H1 (cell line): ENCODE data around the gene ZNF462. TPM values are rescaled to one million over a fixed set of nuclear protein-coding genes. Genes with fewer than 3 reads are reported as not detected.

Experiments used
- CTCF ChIA-PET: fragments of 300-600 bp; sonication (Branson Sonifier 250); formaldehyde crosslinking; loops from one replicate; lab custom pipeline; 2021; ENCODE audit not compliant: partially characterized antibody; lab: Charles Lee
- POLR2A ChIA-PET: fragments of 300-600 bp; sonication (Branson Sonifier 250); formaldehyde crosslinking; loops from one replicate; lab custom pipeline; 2021; ENCODE audit warnings: inconsistent platforms; ENCODE audit not compliant: partially characterized antibody; lab: Charles Lee
- DNase-seq, 2 experiments: peaks; one replicate each; pipeline versions ENCODE4 v3.0.0 to v3.0.0-alpha.2; 2010 to 2022; ENCODE audit warnings: low spot score in 2 of 2, low read depth in 1 of 2, mixed read lengths in 1 of 2
- FAIRE-seq: peaks from 2 replicates; lab custom pipeline; 2011; peaks lifted over from hg19 to GRCh38; lab: Jason Lieb, UNC
- H2AFZ ChIP-seq: 2 replicates; pipeline ENCODE4 v1.8.1; 2012; ENCODE audit warnings: low read length, inconsistent platforms
- H2AK5ac ChIP-seq: 2 replicates; pipeline ENCODE4 v1.6.1; 2013; ENCODE audit warnings: low read depth, low read length
- H2BK120ac ChIP-seq: replicated peaks from 2 replicates; pipeline ENCODE3; 2013; ENCODE audit warnings: low read depth, low read length, inconsistent platforms
- H2BK12ac ChIP-seq: 2 replicates; pipeline ENCODE4 v1.6.1; 2013; ENCODE audit warnings: low read depth, low read length
- H2BK15ac ChIP-seq: 2 replicates; pipeline ENCODE4 v1.6.1; 2013; ENCODE audit warnings: low read length
- H2BK20ac ChIP-seq: 2 replicates; pipeline ENCODE4 v1.6.1; 2013; ENCODE audit warnings: low read length
- H2BK5ac ChIP-seq: 2 replicates; pipeline ENCODE4 v1.6.1; 2013; ENCODE audit warnings: low read depth, low read length
- H3K14ac ChIP-seq: 2 replicates; pipeline ENCODE4 v1.6.1; 2013; ENCODE audit warnings: inconsistent platforms; ENCODE audit not compliant: insufficient read length
- H3K18ac ChIP-seq: 2 replicates; pipeline ENCODE4 v1.6.1; 2013; ENCODE audit warnings: low read length; ENCODE audit errors: extremely low read depth
- H3K23ac ChIP-seq: 2 replicates; pipeline ENCODE4 v1.6.1; 2013; ENCODE audit warnings: inconsistent platforms; ENCODE audit not compliant: insufficient read length
- H3K23me2 ChIP-seq: 2 replicates; pipeline ENCODE4 v1.6.1; 2013; ENCODE audit warnings: low read depth, low read length
- H3K27ac ChIP-seq: 2 replicates; pipeline ENCODE4 v1.6.1; 2011; ENCODE audit warnings: low read depth, low read length, inconsistent platforms
- H3K27me3 ChIP-seq, 4 experiments: replicated peaks in 1 of 4; 1 replicate in 1 of 4; 2 replicates in 3 of 4; pipeline versions ENCODE4 v1.6.1 to v1.8.1; 2011 to 2013; ENCODE audit warnings: low read length in 3 of 4, mild to moderate bottlenecking in 3 of 4, inconsistent platforms in 2 of 4, mixed read lengths in 2 of 4, moderate library complexity in 1 of 4; ENCODE audit not compliant: control insufficient read depth in 3 of 4, insufficient read depth in 3 of 4; ENCODE audit errors: extremely low read depth in 1 of 4
- H3K36me3 ChIP-seq, 4 experiments: 2 replicates each; pipeline versions ENCODE4 v1.6.1 to v1.8.1; 2011 to 2013; ENCODE audit warnings: mild to moderate bottlenecking in 4 of 4, low read length in 3 of 4, moderate library complexity in 2 of 4, control low read depth in 1 of 4, inconsistent platforms in 1 of 4; ENCODE audit not compliant: insufficient read depth in 4 of 4, control insufficient read depth in 2 of 4
- H3K4ac ChIP-seq: replicated peaks from 2 replicates; pipeline ENCODE3; 2013; ENCODE audit warnings: low read length, low read depth, mixed read lengths, inconsistent platforms; ENCODE audit not compliant: insufficient read length
- H3K4me1 ChIP-seq, 4 experiments: replicated peaks in 1 of 4; 1 replicate in 1 of 4; 2 replicates in 3 of 4; pipeline versions ENCODE4 v1.6.1 to v1.8.1; 2011 to 2013; ENCODE audit warnings: low read length in 3 of 4, inconsistent platforms in 2 of 4, mixed read lengths in 1 of 4; ENCODE audit not compliant: insufficient read depth in 4 of 4, control insufficient read depth in 3 of 4
- H3K4me2 ChIP-seq, 2 experiments: 2 replicates each; pipeline versions ENCODE4 v1.6.1 to v1.8.1; 2011 to 2013; ENCODE audit warnings: low read depth in 2 of 2, low read length in 2 of 2, control low read depth in 1 of 2, inconsistent platforms in 1 of 2, mild to moderate bottlenecking in 1 of 2; ENCODE audit not compliant: insufficient read depth in 1 of 2
- H3K4me3 ChIP-seq, 4 experiments: fragments of 200-600, 300-600 bp in 1 of 4; sonication (generic), shearing (Covaris generic), sonication (Bioruptor Twin) in 1 of 4; 2 replicates each; pipeline versions ENCODE4 v1.5.1 to v1.8.1; 2011 to 2016; ENCODE audit warnings: low read length in 4 of 4, low read depth in 3 of 4, control low read depth in 2 of 4, inconsistent platforms in 2 of 4, mild to moderate bottlenecking in 2 of 4, mixed read lengths in 1 of 4, moderate library complexity in 1 of 4; ENCODE audit not compliant: insufficient read depth in 2 of 4; ENCODE audit errors: extremely low read depth in 1 of 4
- H3K56ac ChIP-seq: replicated peaks from 2 replicates; pipeline ENCODE3; 2013; ENCODE audit warnings: low read depth, mild to moderate bottlenecking, mixed read lengths, low read length, inconsistent platforms; ENCODE audit not compliant: insufficient read length
- H3K79me1 ChIP-seq: 2 replicates; pipeline ENCODE4 v1.6.1; 2013; ENCODE audit warnings: low read depth, low read length, control low read depth
- H3K79me2 ChIP-seq, 2 experiments: 2 replicates each; pipeline versions ENCODE4 v1.6.1 to v1.8.1; 2012 to 2013; ENCODE audit warnings: low read length in 2 of 2, mild to moderate bottlenecking in 2 of 2, inconsistent platforms in 1 of 2; ENCODE audit not compliant: insufficient read depth in 2 of 2, control insufficient read depth in 1 of 2
- H3K9ac ChIP-seq, 4 experiments: replicated peaks in 1 of 4; 1 replicate in 1 of 4; 2 replicates in 3 of 4; pipeline versions ENCODE4 v1.6.1 to v1.8.1; 2011 to 2013; ENCODE audit warnings: low read depth in 3 of 4, low read length in 3 of 4, control low read depth in 2 of 4, mild to moderate bottlenecking in 2 of 4, moderate library complexity in 2 of 4, inconsistent platforms in 1 of 4; ENCODE audit errors: extremely low read depth in 1 of 4
- H3K9me3 ChIP-seq, 2 experiments: 2 replicates each; pipeline versions ENCODE4 v1.6.1 to v1.8.1; 2012 to 2013; ENCODE audit warnings: mild to moderate bottlenecking in 2 of 2, moderate library complexity in 2 of 2, control low read depth in 1 of 2, inconsistent platforms in 1 of 2, low read depth in 1 of 2, low read length in 1 of 2, mixed read lengths in 1 of 2; ENCODE audit not compliant: insufficient read depth in 2 of 2
- H4K20me1 ChIP-seq, 2 experiments: replicated peaks in 1 of 2; 2 replicates each; pipeline versions ENCODE3 to v1.8.1; 2011 to 2013; ENCODE audit warnings: inconsistent platforms in 2 of 2, low read length in 2 of 2, mild to moderate bottlenecking in 1 of 2; ENCODE audit not compliant: insufficient read depth in 2 of 2, control insufficient read depth in 1 of 2
- H4K5ac ChIP-seq: 2 replicates; pipeline ENCODE4 v1.6.1; 2013; ENCODE audit warnings: low read length, low read depth, mixed read lengths, inconsistent platforms; ENCODE audit not compliant: insufficient read length
- H4K8ac ChIP-seq: 2 replicates; pipeline ENCODE4 v1.8.0; 2013; ENCODE audit warnings: mild to moderate bottlenecking, moderate library complexity, low read length, inconsistent platforms; ENCODE audit not compliant: insufficient read depth; ENCODE audit errors: extremely low read depth
- H4K91ac ChIP-seq: replicated peaks from 2 replicates; pipeline ENCODE3; 2013; ENCODE audit warnings: low read length, mixed read lengths, inconsistent platforms; ENCODE audit not compliant: insufficient read length
- TAF7 ChIP-seq: optimal IDR thresholded peaks from 2 replicates; pipeline ENCODE3; 2011; ENCODE audit warnings: low read depth, mild to moderate bottlenecking, inconsistent platforms, low read length, moderate library complexity, borderline replicate concordance
- WGBS, 2 experiments: shearing (Covaris generic) in 1 of 2; methylation state at CpG; one replicate each; pipeline versions ENCODE4 v1.1.6 to v1.1.7; 2013 to 2015; ENCODE audit warnings: low lambda C conversion rate in 2 of 2, mixed read lengths in 2 of 2, inconsistent platforms in 1 of 2, low coverage in 1 of 2, missing lambda C conversion rate in 1 of 2; ENCODE audit not compliant: insufficient replicate concordance in 2 of 2, insufficient coverage in 1 of 2, insufficient read length in 1 of 2; ENCODE audit errors: extremely low coverage in 1 of 2, missing lambda C conversion rate in 1 of 2; 5-methylcytosine and 5-hydroxymethylcytosine counted together
- polyA plus RNA-seq, 7 experiments: library from polyadenylated mRNA; depleted of rRNA in 3 of 7; stranded (reverse) in 5 of 7; unstranded in 2 of 7; fragments of >200 nt in 5 of 7; fragments of 200-250 nt in 2 of 7; gene quantifications; 1 replicate in 5 of 7; 2 replicates in 1 of 7; 4 replicates in 1 of 7; pipeline versions ENCODE4 v1.2.1 to v1.2.3, GENCODE V29; 2011 to 2013; ENCODE audit warnings: missing spikeins in 2 of 7, mixed read lengths in 2 of 7
- total RNA-seq: library from RNA; stranded (reverse); fragmentation: NEBNext Ultra II Directional; extraction: Animal tissue kit (Norgen Biotek cat#: 25700); gene quantifications from 2 replicates; pipeline ENCODE4 v1.2.1, GENCODE V29; 2021

The ZNF462 gene
- total and polyA plus RNA-seq, 2 of the 8 experiments (the other 6 are each of a cell fraction or from before 2014, with no cell fraction given): 30.0 to 163 TPM

DNA sequence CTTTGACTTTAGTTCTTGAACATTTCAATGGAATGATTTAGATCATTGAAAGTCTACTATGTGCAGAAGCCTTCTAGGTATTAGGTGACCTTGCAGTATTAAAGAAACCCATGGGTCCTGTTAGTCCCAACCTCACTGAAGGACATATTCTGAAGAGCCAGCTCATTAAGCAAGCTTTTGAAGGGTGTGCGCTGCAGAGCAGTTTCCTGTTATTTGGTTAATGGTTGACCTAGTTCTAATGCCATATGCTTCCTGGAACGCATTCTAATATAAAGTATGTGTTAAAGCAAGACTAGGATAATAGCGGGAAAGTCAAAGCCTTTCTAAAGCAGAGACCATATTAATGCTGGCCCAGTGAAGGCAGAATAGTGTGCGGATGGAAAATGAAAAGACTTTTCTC lies 20.1 kb downstream of the ZNF462 start:
- H3K4me1 ChIP-seq: peaks cover 11 to 30% (median 28%) of the 10 kb centered on the region in 4 experiments; a peak in 6 of 7 replicates
- no peak overlapping the region for H2BK12ac ChIP-seq
- no peak overlapping the region for H3K23ac ChIP-seq
- no peak for DNase-seq
- H3K9ac ChIP-seq: no peak overlapping the region
- ChIA-PET CTCF (no interaction called here), POLR2A (interaction anchor here (1.2 to 1.5 kb wide), 2 partner anchors 10 to 22 kb away, joined by 3 to 7 read pairs; no protein-coding TSS in a partner anchor)
- no peak overlapping the region for H2BK120ac ChIP-seq
- no peak for FAIRE-seq
- H3K4ac ChIP-seq: no peak overlapping the region
- no peak overlapping the region for H2BK20ac ChIP-seq
- no peaks in the 10 kb centered on the region for H3K27me3 ChIP-seq
- peaks cover 2% of the 10 kb centered on the region; the same call in 1 of the 2 replicates for H3K79me1 ChIP-seq
- H3K18ac ChIP-seq: no peak overlapping the region
- peaks cover 3% of the 10 kb centered on the region; the same call in 1 of the 2 replicates for H3K23me2 ChIP-seq
- no peak overlapping the region for H2BK5ac ChIP-seq
- no peak overlapping the region for H4K8ac ChIP-seq
- H3K4me2 ChIP-seq: no peak overlapping the region
- H3K56ac ChIP-seq: no peak overlapping the region
- no peak for TF ChIP-seq TAF7
- no peak overlapping the region for H3K27ac ChIP-seq
- peaks cover 18% of the 10 kb centered on the region in 2 experiments for H4K20me1 ChIP-seq
- no peak overlapping the region for H2AFZ ChIP-seq
- H4K91ac ChIP-seq: no peak overlapping the region
- H3K9me3 ChIP-seq: no peaks in the 10 kb centered on the region
- WGBS, 2 experiments: 91% methylated on average over 4 of the region's 4 CpGs; no CpG with 5 or more reads in 1 of the 2 experiments
- no peak overlapping the region for H3K4me3 ChIP-seq
- H3K79me2 ChIP-seq: peaks cover 61 to 99% of the 10 kb centered on the region in 2 experiments
- H2AK5ac ChIP-seq: no peak overlapping the region
- H4K5ac ChIP-seq: no peak overlapping the region
- H3K14ac ChIP-seq: no peak overlapping the region
- H2BK15ac ChIP-seq: no peak overlapping the region
- peaks cover 0 to 30% (median 6%) of the 10 kb centered on the region in 4 experiments; a peak in 2 of 8 replicates for H3K36me3 ChIP-seq
